LNCaP clone FGC (cell line): ENCODE data around the gene NCOA5.

Experiments used
- DNase-seq: peaks from one replicate; pipeline ENCODE4 v3.0.0-alpha.2; 2011; ENCODE audit warnings: low read depth
- H3K4me3 ChIP-seq: 2 replicates; pipeline ENCODE4 v1.5.1; 2011; ENCODE audit warnings: mild to moderate bottlenecking, low read depth, low read length, control low read depth
- TF ChIP-seq, protein P1 (sequence below): IDR thresholded peaks from 2 replicates; pipeline ENCODE4 v1.5.1; 2012; ENCODE audit warnings: mild to moderate bottlenecking; ENCODE audit not compliant: control insufficient read depth, insufficient read depth; ENCODE audit errors: extremely low read depth

Gene NCOA5

DNA sequence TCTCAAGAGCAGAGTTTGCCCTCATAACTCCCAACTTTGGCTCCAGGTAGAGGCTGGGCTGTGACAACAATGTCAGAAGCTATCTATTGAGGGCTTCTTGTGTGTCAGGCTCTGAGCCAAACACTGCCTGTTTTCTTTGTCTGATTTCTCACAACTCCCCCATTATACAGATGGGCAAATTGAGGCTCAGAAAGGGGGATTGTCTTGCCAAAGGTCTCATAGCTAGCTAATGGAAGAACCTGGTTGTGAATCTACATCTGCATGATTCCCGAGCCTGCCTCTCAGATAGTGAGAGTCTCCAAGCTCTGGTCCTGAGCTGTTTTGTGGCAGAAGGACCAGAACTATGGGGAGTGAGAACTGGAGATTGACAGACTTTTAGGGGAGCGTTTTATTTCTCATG, 29.8 kb upstream of the NCOA5 start:
- H3K4me3 ChIP-seq = no peak overlapping the region
- DNase-seq = no peak
- TF ChIP-seq, protein P1, sequence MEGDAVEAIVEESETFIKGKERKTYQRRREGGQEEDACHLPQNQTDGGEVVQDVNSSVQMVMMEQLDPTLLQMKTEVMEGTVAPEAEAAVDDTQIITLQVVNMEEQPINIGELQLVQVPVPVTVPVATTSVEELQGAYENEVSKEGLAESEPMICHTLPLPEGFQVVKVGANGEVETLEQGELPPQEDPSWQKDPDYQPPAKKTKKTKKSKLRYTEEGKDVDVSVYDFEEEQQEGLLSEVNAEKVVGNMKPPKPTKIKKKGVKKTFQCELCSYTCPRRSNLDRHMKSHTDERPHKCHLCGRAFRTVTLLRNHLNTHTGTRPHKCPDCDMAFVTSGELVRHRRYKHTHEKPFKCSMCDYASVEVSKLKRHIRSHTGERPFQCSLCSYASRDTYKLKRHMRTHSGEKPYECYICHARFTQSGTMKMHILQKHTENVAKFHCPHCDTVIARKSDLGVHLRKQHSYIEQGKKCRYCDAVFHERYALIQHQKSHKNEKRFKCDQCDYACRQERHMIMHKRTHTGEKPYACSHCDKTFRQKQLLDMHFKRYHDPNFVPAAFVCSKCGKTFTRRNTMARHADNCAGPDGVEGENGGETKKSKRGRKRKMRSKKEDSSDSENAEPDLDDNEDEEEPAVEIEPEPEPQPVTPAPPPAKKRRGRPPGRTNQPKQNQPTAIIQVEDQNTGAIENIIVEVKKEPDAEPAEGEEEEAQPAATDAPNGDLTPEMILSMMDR = no peak

DNA sequence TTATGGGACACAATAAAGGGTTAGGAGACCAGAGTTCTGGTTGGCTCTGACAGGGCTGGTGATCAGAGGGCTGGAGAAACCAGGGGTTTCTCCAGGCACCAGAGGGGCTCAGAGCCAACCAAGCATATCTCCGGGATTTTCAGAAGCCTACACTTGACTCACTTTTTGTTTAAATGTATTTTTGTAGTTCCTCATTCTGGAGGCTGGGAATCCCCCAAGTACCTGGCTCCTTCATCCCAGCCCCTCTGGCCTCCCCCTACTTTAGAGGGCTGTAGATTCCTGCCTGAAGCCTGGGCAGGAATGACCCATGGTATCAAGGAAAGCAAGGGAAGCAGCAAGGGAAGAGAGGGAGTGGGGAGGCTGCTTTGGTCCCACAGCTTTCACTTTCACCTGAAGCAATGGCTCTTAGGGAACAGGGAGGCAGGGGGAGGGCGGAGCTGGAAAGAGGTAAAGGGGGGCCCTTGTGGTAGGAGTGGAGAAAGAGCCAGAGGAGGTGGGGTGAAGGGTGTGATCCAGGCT, 29.3 kb upstream of the NCOA5 start:
- no peak for DNase-seq
- TF ChIP-seq, protein P1 = no peak
- no peak overlapping the region for H3K4me3 ChIP-seq

DNA sequence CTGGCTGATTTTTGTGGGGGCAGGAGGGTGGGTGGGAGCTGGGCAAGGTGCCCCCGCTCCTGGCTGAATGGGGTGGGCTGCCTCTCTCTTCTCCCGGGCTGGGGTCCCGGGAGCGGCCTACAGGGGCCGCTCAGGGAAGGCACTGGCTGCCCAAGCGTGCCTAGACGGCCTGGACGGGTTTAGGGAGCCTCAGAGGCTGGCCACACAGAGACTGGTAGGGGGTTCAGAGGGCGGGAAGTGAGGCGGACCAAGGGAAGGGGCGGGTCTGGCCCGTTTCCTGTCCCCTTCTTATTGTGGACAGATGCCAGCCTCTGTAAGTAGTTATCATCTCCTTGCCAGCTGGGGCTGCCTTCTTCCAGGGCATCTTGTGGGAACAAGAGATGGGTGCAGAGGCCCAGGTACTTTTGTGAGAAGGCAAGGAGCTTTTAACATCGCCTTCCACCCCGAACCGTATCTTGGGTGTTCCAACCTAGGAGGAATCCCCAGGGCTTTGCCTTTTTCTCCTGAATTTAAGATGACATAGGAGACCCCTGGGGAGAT, 28.8 kb upstream of the NCOA5 start:
- TF ChIP-seq, protein P1 = no peak
- no peak overlapping the region for H3K4me3 ChIP-seq
- no peak for DNase-seq

DNA sequence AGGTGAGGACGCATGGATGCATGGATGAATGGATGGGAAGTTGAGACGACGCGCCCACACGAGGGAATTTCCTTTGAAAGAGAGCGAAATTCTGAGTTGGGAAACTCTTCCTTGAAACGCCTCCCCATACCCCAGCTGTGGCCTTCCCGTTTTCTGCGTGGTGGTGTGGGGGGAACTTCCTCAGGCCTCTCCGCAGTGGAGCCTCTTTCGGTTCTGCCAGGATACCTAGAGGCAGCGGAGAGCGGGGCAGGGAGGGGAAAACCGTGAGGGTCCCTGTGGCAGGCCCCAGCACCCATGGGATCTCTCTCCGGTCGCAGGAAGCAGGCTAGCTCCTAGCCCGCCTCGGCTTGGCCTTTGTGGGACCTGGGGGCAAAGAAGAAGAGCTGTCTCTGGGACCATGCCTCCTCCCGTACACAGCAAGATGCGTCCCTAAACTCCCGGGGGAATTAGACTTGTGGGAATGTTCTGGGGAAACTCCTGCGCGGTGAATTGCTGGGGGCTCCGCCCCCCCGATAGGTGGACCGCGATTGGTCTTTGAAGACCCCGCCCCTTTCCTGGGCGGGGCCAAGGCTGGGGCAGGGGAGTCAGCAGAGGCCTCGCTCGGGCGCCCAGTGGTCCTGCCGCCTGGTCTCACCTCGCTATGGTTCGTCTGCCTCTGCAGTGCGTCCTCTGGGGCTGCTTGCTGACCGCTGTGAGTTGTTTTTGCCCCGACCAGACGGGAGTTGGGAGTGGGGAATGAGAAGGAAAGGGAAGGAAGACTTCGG, 28.1 kb upstream of the NCOA5 start, which contains the start of gene CD40:
TSS of gene CD40 (plus strand) at position 611 of the 764 bp plus-strand sequence. CDS start at position 641, 30 bp downstream.
- no peak within 1 kb of the TSS for H3K4me3 ChIP-seq
- TF ChIP-seq, protein P1 = no peak
- DNase-seq = no peak

DNA sequence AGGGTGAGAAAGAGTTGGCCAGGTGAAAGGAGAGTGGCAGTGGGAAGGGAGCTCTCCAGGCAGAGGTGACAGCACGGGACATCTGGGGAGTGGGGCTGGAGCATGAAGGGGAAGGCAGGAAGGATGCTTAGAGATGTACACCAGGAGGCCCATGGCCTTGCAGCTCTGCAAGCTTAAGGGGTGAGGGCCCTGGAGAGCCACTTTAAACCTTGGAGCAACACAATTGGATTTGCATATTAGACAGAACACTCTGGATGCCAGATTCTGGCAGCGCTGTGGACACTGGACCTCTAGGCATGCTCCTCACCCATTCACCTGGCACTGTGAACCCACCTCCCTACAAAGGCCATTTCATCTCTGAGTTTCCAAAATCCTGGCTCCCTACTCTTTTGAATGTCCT, 24.7 kb upstream of the NCOA5 start:
- no peak for DNase-seq
- TF ChIP-seq, protein P1 = no peak
- no peak overlapping the region for H3K4me3 ChIP-seq

DNA sequence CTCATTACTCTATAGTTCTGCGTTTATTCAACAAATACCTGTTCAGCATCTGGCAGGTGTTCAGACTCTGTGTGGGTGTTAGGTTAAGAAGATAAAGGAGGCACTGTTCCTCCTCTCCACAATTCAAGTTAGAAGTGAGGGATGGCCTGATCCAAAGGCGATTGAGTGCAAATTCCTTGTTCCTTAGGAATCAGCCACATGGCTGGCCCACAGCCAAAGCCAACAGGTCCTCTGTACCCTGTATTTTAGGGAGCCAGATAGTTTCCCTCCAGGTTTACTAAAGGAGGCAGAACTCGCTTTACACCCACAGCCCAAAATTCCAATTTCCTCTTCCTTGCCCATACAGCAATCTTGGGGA, 23.3 kb upstream of the NCOA5 start:
- TF ChIP-seq, protein P1 = no peak

More for the DNA sequence above, 23.3 kb upstream of the NCOA5 start:
- DNase-seq = no peak
- no peak overlapping the region for H3K4me3 ChIP-seq
